Measurements from ENCODE around the gene CNPY2. TPM values are rescaled to one million over a fixed set of nuclear protein-coding genes. Genes with fewer than 3 reads are reported as not detected.
"Not testable (repeated sequence)": the region's sequence is repeated elsewhere in the genome, so short reads cannot be mapped to it uniquely, and the experiment has no call there.

CNPY2 gene
- total RNA-seq, 1 donor from 2014 or later, result 93.3 TPM

GRCh38 chr12:56334490-56334793 lies 18.7 kb upstream of the CNPY2 start:
- no peak for ATAC-seq

GRCh38 chr12:56333679-56334489 lies 18.1 kb upstream of the CNPY2 start, which contains the start of gene PAN2:
Gene PAN2 (minus strand): TSS chr12:56334000. CDS start chr12:56333094, 906 bp downstream.
- DNase-seq (ENCODE audit: low spot score) (peak; percentile 97), ATAC-seq (peak; percentile 95)

More at GRCh38 chr12:56334490-56334793, 18.7 kb upstream of the CNPY2 start:
- DNase-seq (ENCODE audit: low spot score), result no peak

GRCh38 chr12:56333197-56333678 lies 17.4 kb upstream of the CNPY2 start:
- DNase-seq (ENCODE audit: low spot score) (no peak), ATAC-seq (no peak)

GRCh38 chr12:56332512-56333196 lies 16.9 kb upstream of the CNPY2 start:
- no peak for DNase-seq (ENCODE audit: low spot score)
- no peak for ATAC-seq

- no peak for ATAC-seq
- DNase-seq (ENCODE audit: low spot score), result no peak
Observed at GRCh38 chr12:56330936-56331490, 15.2 kb upstream of the CNPY2 start.

- DNase-seq (ENCODE audit: low spot score) (no peak), ATAC-seq (peak; percentile 43)
Observed at GRCh38 chr12:56326533-56326932, 10.7 kb upstream of the CNPY2 start.

GRCh38 chr12:56326126-56326525 lies 10.3 kb upstream of the CNPY2 start:
- ATAC-seq (no peak), DNase-seq (ENCODE audit: low spot score) (no peak)

GRCh38 chr12:56324206-56324605 lies 8.4 kb upstream of the CNPY2 start:
- no peak for DNase-seq (ENCODE audit: low spot score)
- ATAC-seq, result no peak

- ATAC-seq; DNase-seq (ENCODE audit: low spot score): not testable (repeated sequence)
Observed at GRCh38 chr12:56321610-56322009, 5.8 kb upstream of the CNPY2 start.

GRCh38 chr12:56321027-56321426 lies 5.2 kb upstream of the CNPY2 start:
- ATAC-seq (no peak), DNase-seq (ENCODE audit: low spot score) (no peak)

GRCh38 chr12:56317675-56318074 lies 1.9 kb upstream of the CNPY2 start:
- no peak for DNase-seq (ENCODE audit: low spot score)
- ATAC-seq, result no peak

GRCh38 chr12:56315249-56315621 lies 553 bp downstream of the CNPY2 start:
- ATAC-seq (peak; percentile 4), DNase-seq (ENCODE audit: low spot score) (no peak)

GRCh38 chr12:56311003-56311402 lies 4.8 kb downstream of the CNPY2 start:
- ATAC-seq, result no peak
- DNase-seq (ENCODE audit: low spot score), result no peak

GRCh38 chr12:56308714-56309113 lies 7.1 kb downstream of the CNPY2 start:
- DNase-seq (ENCODE audit: low spot score), result no peak
- ATAC-seq, result no peak

- no peak for DNase-seq (ENCODE audit: low spot score)
- peak; percentile 40 for ATAC-seq
Observed at GRCh38 chr12:56307221-56307965, 8.4 kb downstream of the CNPY2 start.

GRCh38 chr12:56304872-56305590 lies 10.8 kb downstream of the CNPY2 start:
- ATAC-seq (no peak), DNase-seq (ENCODE audit: low spot score) (no peak)

GRCh38 chr12:56304276-56304675 lies 11.5 kb downstream of the CNPY2 start:
- ATAC-seq (no peak), DNase-seq (ENCODE audit: low spot score) (no peak)

- ATAC-seq, result peak; percentile 1
Observed at GRCh38 chr12:56300644-56301464, 14.9 kb downstream of the CNPY2 start.

GRCh38 chr12:56299853-56300643 lies 15.7 kb downstream of the CNPY2 start, which contains the start of gene CS:
Gene CS (minus strand): TSS chr12:56300330. CDS start chr12:56300201, 129 bp downstream.
- peak; percentile 99 for DNase-seq (ENCODE audit: low spot score)
- peak; percentile 87 for ATAC-seq

More at GRCh38 chr12:56300644-56301464, 14.9 kb downstream of the CNPY2 start:
- DNase-seq (ENCODE audit: low spot score), result no peak
